Fibroblast of the aortic adventitia (primary cell): ENCODE data around the gene CCDC124. TPM values are rescaled to one million over a fixed set of nuclear protein-coding genes. Genes with fewer than 3 reads are reported as not detected.
"Not testable (repeated sequence)": the region's sequence is repeated elsewhere in the genome, so short reads cannot be mapped to it uniquely, and the experiment has no call there.

Experiments used
- DNase-seq: peaks from one replicate; pipeline ENCODE4 v3.0.0-alpha.2; 2010; ENCODE audit warnings: low read depth
- H3K4me3 ChIP-seq: 2 replicates; pipeline ENCODE4 v1.5.1; 2011; ENCODE audit warnings: low read depth, mild to moderate bottlenecking, control low read depth, low read length, moderate library complexity
- CTCF ChIP-seq: IDR thresholded peaks from 2 replicates; pipeline ENCODE4 v1.5.1; 2011; ENCODE audit warnings: mild to moderate bottlenecking, low read length, control low read depth, inconsistent platforms; ENCODE audit not compliant: insufficient read depth
- total RNA-seq: library from RNA; depleted of rRNA; stranded (reverse); fragments of >200 nt; gene quantifications from 2 replicates; pipeline ENCODE4 v1.2.3, GENCODE V29; 2012; ENCODE audit warnings: low replicate concordance

CCDC124 gene
- total RNA-seq, 1 donor: 24.9 TPM

- no peak for DNase-seq
- TF ChIP-seq CTCF: no peak
- no peak overlapping the region for H3K4me3 ChIP-seq
Measured at GRCh38 chr19:17975032-17975431, 42.2 kb downstream of the CCDC124 start.

- DNase-seq: no peak
- no peak overlapping the region for H3K4me3 ChIP-seq
- no peak for TF ChIP-seq CTCF
Measured at GRCh38 chr19:17977021-17977420, 44.2 kb downstream of the CCDC124 start.

GRCh38 chr19:17977488-17977887 lies 44.7 kb downstream of the CCDC124 start:
- no peak for TF ChIP-seq CTCF
- DNase-seq: no peak

GRCh38 chr19:17981611-17982010 lies 48.8 kb downstream of the CCDC124 start:
- TF ChIP-seq CTCF: no peak
- no peak overlapping the region for H3K4me3 ChIP-seq
- DNase-seq: no peak

More at GRCh38 chr19:17977488-17977887, 44.7 kb downstream of the CCDC124 start:
- H3K4me3 ChIP-seq: no peak overlapping the region

GRCh38 chr19:17982430-17982829 lies 49.6 kb downstream of the CCDC124 start:
- DNase-seq: no peak
- no peak for TF ChIP-seq CTCF
- no peak overlapping the region for H3K4me3 ChIP-seq

- no peak overlapping the region for H3K4me3 ChIP-seq
- DNase-seq: no peak
- TF ChIP-seq CTCF: no peak
Measured at GRCh38 chr19:17985037-17985818, 52.4 kb downstream of the CCDC124 start.

- not testable (repeated sequence) for DNase-seq, H3K4me3 ChIP-seq
Measured at GRCh38 chr19:17986569-17986968, 53.8 kb downstream of the CCDC124 start.
